MM.1S (cell line): ENCODE measurements around the gene ZC2HC1B.
"Not testable (repeated sequence)": the region's sequence is repeated elsewhere in the genome, so short reads cannot be mapped to it uniquely, and the experiment has no call there.

Experiments used
- DNase-seq: peaks from one replicate; pipeline ENCODE4 v3.0.0-alpha.2; 2015
- H2AFZ ChIP-seq: fragments of 300-600 bp; sonication (generic); 2 replicates; pipeline ENCODE4 v1.6.0; 2016; ENCODE audit warnings: antibody characterized with exemption, low read length
- H3F3A ChIP-seq: fragments of 300-600 bp; sonication (generic); 2 replicates; pipeline ENCODE4 v1.6.1; 2016; ENCODE audit warnings: mild to moderate bottlenecking, antibody characterized with exemption, low read length, moderate library complexity, mixed read lengths; ENCODE audit not compliant: insufficient read depth
- H3K27ac ChIP-seq: fragments of 300-600 bp; sonication (generic); 2 replicates; pipeline ENCODE4 v1.5.1; 2016; ENCODE audit warnings: mild to moderate bottlenecking, low read length
- H3K27me3 ChIP-seq: fragments of 300-600 bp; sonication (generic); replicated peaks from 2 replicates; pipeline ENCODE4 v1.6.0; 2016; ENCODE audit warnings: low read length; ENCODE audit not compliant: insufficient read depth
- H3K36me3 ChIP-seq: fragments of 300-600 bp; sonication (generic); replicated peaks from 2 replicates; pipeline ENCODE4 v1.6.1; 2016; ENCODE audit warnings: mild to moderate bottlenecking, low read length, mixed read lengths; ENCODE audit not compliant: insufficient read depth
- H3K4me1 ChIP-seq: fragments of 300-600 bp; sonication (generic); 2 replicates; pipeline ENCODE4 v1.6.1; 2016; ENCODE audit warnings: low read length, mixed read lengths
- H3K4me2 ChIP-seq: fragments of 300-600 bp; sonication (generic); 2 replicates; pipeline ENCODE4 v1.6.0; 2016; ENCODE audit warnings: low read depth, low read length
- H3K4me3 ChIP-seq: fragments of 300-600 bp; sonication (generic); 2 replicates; pipeline ENCODE4 v1.5.1; 2016; ENCODE audit warnings: low read length, mixed read lengths
- H3K79me2 ChIP-seq: fragments of 300-600 bp; sonication (generic); 2 replicates; pipeline ENCODE4 v1.6.1; 2016; ENCODE audit warnings: mixed run types, low read length, mixed read lengths
- H3K9ac ChIP-seq: fragments of 300-600 bp; sonication (generic); 2 replicates; pipeline ENCODE4 v1.6.1; 2016; ENCODE audit warnings: low read length, mixed read lengths
- H3K9me2 ChIP-seq: fragments of 300-600 bp; sonication (generic); replicated peaks from 2 replicates; pipeline ENCODE4 v1.6.1; 2016; ENCODE audit warnings: mild to moderate bottlenecking, low read length, mixed read lengths; ENCODE audit not compliant: insufficient read depth
- H3K9me3 ChIP-seq: fragments of 300-600 bp; sonication (generic); replicated peaks from 2 replicates; pipeline ENCODE4 v1.6.1; 2016; ENCODE audit warnings: mild to moderate bottlenecking, low read length, mixed read lengths; ENCODE audit not compliant: insufficient read depth
- H4K20me1 ChIP-seq: fragments of 300-600 bp; sonication (generic); 2 replicates; pipeline ENCODE4 v1.6.1; 2016; ENCODE audit warnings: mild to moderate bottlenecking, low read length, moderate library complexity, mixed read lengths; ENCODE audit not compliant: insufficient read depth
- EZH2 ChIP-seq: fragments of 300-600 bp; sonication (generic); optimal IDR thresholded peaks from 2 replicates; pipeline ENCODE3; 2017; ENCODE audit warnings: low read depth, mild to moderate bottlenecking, antibody characterized with exemption, low read length, mixed read lengths
- EZH2phosphoT487 ChIP-seq: fragments of 300-600 bp; sonication (generic); IDR thresholded peaks from 2 replicates; pipeline ENCODE4 v1.6.1; 2018; ENCODE audit warnings: antibody characterized with exemption, low read length
- TF ChIP-seq, protein P1 (sequence below): fragments of 300-600 bp; sonication (generic); IDR thresholded peaks from 2 replicates; pipeline ENCODE4 v1.5.1; 2016; ENCODE audit warnings: antibody characterized with exemption, low read length, mixed read lengths

ZC2HC1B gene

GRCh38 chr6:143912671-143913070, 48.4 kb downstream of the ZC2HC1B start:
- Histone ChIP-seq H3F3A (no peaks in the 10 kb centered on the region), H3K9me3 (no peaks in the 10 kb centered on the region), H4K20me1 (no peaks in the 10 kb centered on the region), H3K4me1 (no peaks in the 10 kb centered on the region), H3K27ac (no peak overlapping the region), H3K4me3 (no peak overlapping the region), H3K36me3 (no peaks in the 10 kb centered on the region), H3K9me2 (no peaks in the 10 kb centered on the region), H3K9ac (no peak overlapping the region), H2AFZ (no peak overlapping the region), H3K79me2 (no peaks in the 10 kb centered on the region), H3K4me2 (no peak overlapping the region), H3K27me3 (no peaks in the 10 kb centered on the region)
- DNase-seq, result no peak
- TF ChIP-seq EZH2phosphoT487 (no peak), EZH2 (no peak)
- TF ChIP-seq, protein P1, sequence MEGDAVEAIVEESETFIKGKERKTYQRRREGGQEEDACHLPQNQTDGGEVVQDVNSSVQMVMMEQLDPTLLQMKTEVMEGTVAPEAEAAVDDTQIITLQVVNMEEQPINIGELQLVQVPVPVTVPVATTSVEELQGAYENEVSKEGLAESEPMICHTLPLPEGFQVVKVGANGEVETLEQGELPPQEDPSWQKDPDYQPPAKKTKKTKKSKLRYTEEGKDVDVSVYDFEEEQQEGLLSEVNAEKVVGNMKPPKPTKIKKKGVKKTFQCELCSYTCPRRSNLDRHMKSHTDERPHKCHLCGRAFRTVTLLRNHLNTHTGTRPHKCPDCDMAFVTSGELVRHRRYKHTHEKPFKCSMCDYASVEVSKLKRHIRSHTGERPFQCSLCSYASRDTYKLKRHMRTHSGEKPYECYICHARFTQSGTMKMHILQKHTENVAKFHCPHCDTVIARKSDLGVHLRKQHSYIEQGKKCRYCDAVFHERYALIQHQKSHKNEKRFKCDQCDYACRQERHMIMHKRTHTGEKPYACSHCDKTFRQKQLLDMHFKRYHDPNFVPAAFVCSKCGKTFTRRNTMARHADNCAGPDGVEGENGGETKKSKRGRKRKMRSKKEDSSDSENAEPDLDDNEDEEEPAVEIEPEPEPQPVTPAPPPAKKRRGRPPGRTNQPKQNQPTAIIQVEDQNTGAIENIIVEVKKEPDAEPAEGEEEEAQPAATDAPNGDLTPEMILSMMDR, result no peak

DNA sequence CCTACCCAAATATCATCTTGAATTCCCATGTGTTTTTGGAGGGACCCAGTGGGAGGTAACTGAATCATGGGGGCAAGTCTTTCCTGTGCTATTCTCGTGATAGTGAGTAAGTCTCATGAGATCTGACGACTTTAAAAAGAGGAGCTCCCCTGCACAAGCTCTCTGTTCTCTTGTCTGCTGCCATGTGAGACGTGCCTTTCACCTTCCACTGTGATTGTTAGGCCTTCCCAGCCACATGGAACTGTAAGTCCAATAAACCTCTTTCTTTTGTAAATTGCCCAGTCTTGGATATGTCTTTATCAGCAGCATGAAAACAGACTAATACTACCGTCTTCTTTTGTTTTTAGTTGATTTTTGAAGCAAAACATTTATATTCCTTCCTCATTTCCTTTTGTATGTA, 52.8 kb downstream of the ZC2HC1B start:
- H3K27me3 ChIP-seq, H3K4me3 ChIP-seq, H3K27ac ChIP-seq, H3K9me3 ChIP-seq, H3K36me3 ChIP-seq, H3F3A ChIP-seq, H4K20me1 ChIP-seq, H2AFZ ChIP-seq, H3K9me2 ChIP-seq, H3K4me2 ChIP-seq, H3K9ac ChIP-seq, DNase-seq, H3K4me1 ChIP-seq, H3K79me2 ChIP-seq: not testable (repeated sequence)

GRCh38 chr6:143928853-143929252, 64.6 kb downstream of the ZC2HC1B start:
- DNase-seq, result no peak
- TF ChIP-seq EZH2 (no peak), EZH2phosphoT487 (no peak)
- TF ChIP-seq, protein P1, result no peak
- no peaks in the 10 kb centered on the region for H4K20me1 ChIP-seq
- H3K9me2 ChIP-seq, result no peaks in the 10 kb centered on the region
- no peaks in the 10 kb centered on the region for H3K79me2 ChIP-seq
- H3K4me3 ChIP-seq, result no peak overlapping the region
- H3K4me1 ChIP-seq, result no peaks in the 10 kb centered on the region
- no peaks in the 10 kb centered on the region for H3K36me3 ChIP-seq
- H3K9me3 ChIP-seq, result no peaks in the 10 kb centered on the region
- no peak overlapping the region for H3K4me2 ChIP-seq
- no peaks in the 10 kb centered on the region for H3F3A ChIP-seq
- H3K27ac ChIP-seq, result no peak overlapping the region
- no peaks in the 10 kb centered on the region for H3K27me3 ChIP-seq
- no peak overlapping the region for H2AFZ ChIP-seq
- H3K9ac ChIP-seq, result no peak overlapping the region

DNA sequence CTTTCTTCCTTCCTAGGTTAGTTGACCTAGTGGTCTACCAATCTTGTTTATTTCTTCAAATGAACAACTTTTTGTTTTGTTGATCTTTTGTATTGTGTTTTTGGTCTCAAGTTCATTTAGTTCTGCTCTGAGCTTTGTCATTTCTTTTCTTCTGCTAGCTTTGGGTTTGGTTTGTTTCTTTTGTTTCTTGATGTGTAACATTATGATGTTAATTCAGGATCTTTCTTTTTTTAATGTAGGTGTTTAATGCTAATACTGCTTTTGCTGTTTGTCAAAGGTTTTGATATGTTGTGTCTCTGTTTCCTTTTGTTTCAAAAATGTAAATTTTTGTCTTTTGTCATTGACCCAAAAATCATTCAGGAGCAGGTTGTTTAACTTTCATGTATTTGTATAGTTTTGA, 65.7 kb downstream of the ZC2HC1B start:
- no peak for DNase-seq
- H3K27ac ChIP-seq, result no peak overlapping the region
- TF ChIP-seq, protein P1, result no peak
- TF ChIP-seq EZH2, result no peak
- TF ChIP-seq EZH2phosphoT487, result no peak

More for the DNA sequence above, 65.7 kb downstream of the ZC2HC1B start:
- no peak overlapping the region for H3K9ac ChIP-seq
- no peaks in the 10 kb centered on the region for H3K4me1 ChIP-seq
- no peak overlapping the region for H2AFZ ChIP-seq
- H3K27me3 ChIP-seq, result no peaks in the 10 kb centered on the region
- H3K4me2 ChIP-seq, result no peak overlapping the region
- no peaks in the 10 kb centered on the region for H4K20me1 ChIP-seq
- no peaks in the 10 kb centered on the region for H3K9me2 ChIP-seq
- H3K36me3 ChIP-seq, result no peaks in the 10 kb centered on the region
- no peak overlapping the region for H3K4me3 ChIP-seq
- H3K9me3 ChIP-seq, result no peaks in the 10 kb centered on the region
- H3F3A ChIP-seq, result no peaks in the 10 kb centered on the region
- H3K79me2 ChIP-seq, result no peaks in the 10 kb centered on the region
